A549 (cell line): ENCODE results near the gene C19orf81. TPM values are rescaled to one million over a fixed set of nuclear protein-coding genes. Genes with fewer than 3 reads are reported as not detected.

Source experiments
- ATAC-seq, 2 experiments: fragments of 200-7000 bp in 1 of 2; fragments of >200 bp in 1 of 2; cut with Nextera tagmentation in 1 of 2; cut with Tn5 transposase in 1 of 2; 3 replicates each; pipeline versions ENCODE4 v1.8.0 to v1.9.1; 2018 to 2020; ENCODE audit warnings: mild to moderate bottlenecking in 1 of 2, moderate library complexity in 1 of 2
- CTCF ChIA-PET: fragments of 300-600 bp; sonication (Branson Sonifier 250); formaldehyde crosslinking; extraction: SDS; loops from one replicate; lab custom pipeline; 2021; ENCODE audit warnings: antibody characterized with exemption, inconsistent platforms; lab: Yijun Ruan, JAX
- POLR2A ChIA-PET: fragments of 350-600 bp; formaldehyde crosslinking; extraction: SDS; loops from one replicate; lab custom pipeline; 2021; ENCODE audit warnings: antibody characterized with exemption, inconsistent platforms; lab: Yijun Ruan, JAX
- DNase-seq, 2 experiments: peaks; one replicate each; pipeline versions ENCODE4 v3.0.0 to v3.0.0-alpha.2; 2011 to 2016; ENCODE audit warnings: low read depth in 1 of 2, low spot score in 1 of 2
- FAIRE-seq: peaks from 2 replicates; lab custom pipeline; 2011; peaks lifted over from hg19 to GRCh38; lab: Jason Lieb, UNC
- H3K27ac ChIP-seq, 2 experiments: fragments of >200 bp; sonication (Bioruptor Twin); formaldehyde crosslinking; 3 replicates each; pipeline ENCODE4 v1.5.1; 2016 to 2017
- H3K4me1 ChIP-seq: fragments of >200 bp; sonication (Bioruptor Twin); formaldehyde crosslinking; 3 replicates; pipeline ENCODE4 v1.6.1; 2016
- H3K4me2 ChIP-seq: fragments of >200 bp; sonication (Bioruptor Twin); formaldehyde crosslinking; 3 replicates; pipeline ENCODE4 v1.6.1; 2016
- H3K4me3 ChIP-seq: fragments of >200 bp; sonication (Bioruptor Twin); formaldehyde crosslinking; 3 replicates; pipeline ENCODE4 v1.5.1; 2016
- H3K9me3 ChIP-seq: fragments of >200 bp; sonication (Bioruptor Twin); formaldehyde crosslinking; 3 replicates; pipeline ENCODE4 v1.6.1; 2016
- CBX2 ChIP-seq: fragments of 200-600 bp; sonication (generic); IDR thresholded peaks from 2 replicates; pipeline ENCODE4 v1.6.1; 2016; ENCODE audit warnings: low read depth, mild to moderate bottlenecking, borderline replicate concordance
- CEBPB ChIP-seq, 2 experiments: fragments of >200 bp in 1 of 2; sonication (Bioruptor Twin) in 1 of 2; formaldehyde crosslinking in 1 of 2; IDR thresholded peaks; 2 replicates each; pipeline ENCODE4 v1.6.1; 2012 to 2016
- CTCF ChIP-seq: fragments of >200 bp; sonication (Bioruptor Twin); formaldehyde crosslinking; IDR thresholded peaks from 3 replicates; pipeline ENCODE4 v1.5.1; 2016
- EHF ChIP-seq: fragments of 250-450 bp; sonication (Bioruptor Pico); IDR thresholded peaks from 2 replicates; pipeline ENCODE4 v1.5.0; 2020; ENCODE audit warnings: mild to moderate bottlenecking
- EHMT2 ChIP-seq: fragments of 200-600 bp; sonication (generic); IDR thresholded peaks from 2 replicates; pipeline ENCODE4 v1.6.1; 2016; ENCODE audit warnings: antibody characterized with exemption, low read depth, mild to moderate bottlenecking, moderate library complexity
- ESRRA ChIP-seq: fragments of 150-350 bp; IDR thresholded peaks from 2 replicates; pipeline ENCODE4 v1.6.1; 2014; ENCODE audit warnings: mild to moderate bottlenecking, low read length, borderline replicate concordance
- FOSL2 ChIP-seq, 2 experiments: fragments of 450-650 bp in 1 of 2; fragments of >200 bp in 1 of 2; sonication (Bioruptor Twin) in 1 of 2; formaldehyde crosslinking; IDR thresholded peaks; 2 replicates each; pipeline versions ENCODE4 v1.5.0 to v1.6.1; 2016 to 2020; ENCODE audit warnings: mild to moderate bottlenecking in 1 of 2, moderate library complexity in 1 of 2
- FOXS1 ChIP-seq: fragments of 250-450 bp; sonication (Bioruptor Pico); IDR thresholded peaks from 2 replicates; pipeline ENCODE4 v1.5.0; 2020; ENCODE audit warnings: mild to moderate bottlenecking, moderate library complexity
- HDAC2 ChIP-seq: fragments of 200-600 bp; sonication (generic); IDR thresholded peaks from 2 replicates; pipeline ENCODE4 v1.6.1; 2016
- HEYL ChIP-seq: fragments of 250-450 bp; sonication (Bioruptor Pico); IDR thresholded peaks from 2 replicates; pipeline ENCODE4 v1.8.0; 2021; ENCODE audit warnings: mild to moderate bottlenecking, moderate library complexity
- MAFK ChIP-seq: fragments of 450-650 bp; IDR thresholded peaks from 2 replicates; pipeline ENCODE4 v1.6.1; 2014; ENCODE audit not compliant: partially characterized antibody
- MYC ChIP-seq: IDR thresholded peaks from 2 replicates; pipeline ENCODE4 v1.6.1; 2012; ENCODE audit warnings: mild to moderate bottlenecking, inconsistent platforms, low read length, improper control_type of control experiment, borderline replicate concordance
- RAD21 ChIP-seq, 2 experiments: fragments of >200 bp in 1 of 2; sonication (Bioruptor Twin) in 1 of 2; formaldehyde crosslinking in 1 of 2; IDR thresholded peaks in 1 of 2; conservative IDR thresholded peaks in 1 of 2; 2 replicates in 1 of 2; 3 replicates in 1 of 2; pipeline ENCODE4 v1.6.1; 2012 to 2018; ENCODE audit warnings: inconsistent platforms in 1 of 2
- RARB ChIP-seq: fragments of 250-450 bp; sonication (Bioruptor Pico); IDR thresholded peaks from 2 replicates; pipeline ENCODE4 v1.8.0; 2021; ENCODE audit warnings: mild to moderate bottlenecking, moderate library complexity
- SMC3 ChIP-seq: fragments of >200 bp; sonication (Bioruptor Twin); formaldehyde crosslinking; IDR thresholded peaks from 3 replicates; pipeline ENCODE4 v1.6.1; 2018; ENCODE audit warnings: inconsistent platforms
- SREBF2 ChIP-seq: fragments of 450-650 bp; IDR thresholded peaks from 2 replicates; pipeline ENCODE4 v1.6.1; 2014; ENCODE audit warnings: mild to moderate bottlenecking, moderate library complexity
- TFCP2L1 ChIP-seq: fragments of 250-450 bp; sonication (Bioruptor Pico); IDR thresholded peaks from 2 replicates; pipeline ENCODE4 v1.5.0; 2021; ENCODE audit warnings: mild to moderate bottlenecking
- USF2 ChIP-seq: fragments of 450-650 bp; IDR thresholded peaks from 2 replicates; pipeline ENCODE4 v1.6.1; 2014; ENCODE audit warnings: antibody characterized with exemption
- WGBS: methylation state at CpG from one replicate; pipeline ENCODE4 v1.1.6; 2017; ENCODE audit errors: missing lambda C conversion rate; 5-methylcytosine and 5-hydroxymethylcytosine counted together
- polyA plus RNA-seq, 4 experiments: library from polyadenylated mRNA; depleted of rRNA in 3 of 4; stranded (reverse); fragments of >200 nt; fragmentation: RNase III in 1 of 4; extraction: RNeasy Plus Mini Kit Qiagen cat#74134 plus additional on column Dnase treatment in 1 of 4; gene quantifications; 2 replicates in 3 of 4; 3 replicates in 1 of 4; pipeline ENCODE4 v1.2.3, GENCODE V29; 2011 to 2017

The C19orf81 gene
- polyA plus RNA-seq, 2 of the 4 experiments (the other 2 are of a cell fraction): 2.1 to 9.5 TPM

- TF ChIP-seq RAD21 (conservative IDR thresholded peaks at IDR 0.05 in 1 of 2, IDR thresholded peaks at IDR 0.05 in 1 of 2) (no peak), SREBF2 (no peak), EHMT2 (no peak), USF2 (no peak), ESRRA (no peak)
Measured at GRCh38 chr19:50696094-50696483, 46.8 kb downstream of the C19orf81 start (continued).

- Histone ChIP-seq H3K27ac (no peak overlapping the region), H3K4me3 (no peak overlapping the region), H3K9me3 (no peaks in the 10 kb centered on the region), H3K4me2 (no peak overlapping the region), H3K4me1 (peaks cover 14% of the 10 kb centered on the region; the same call in 2 of the 3 replicates)
- 35% methylated on average over 13 of the region's 13 CpGs for WGBS
- ChIA-PET POLR2A (no interaction called here), CTCF (interaction anchor here (0.9 to 1.6 kb wide), 8 partner anchors 8 to 110 kb away, joined by 3 to 10 read pairs (median 4); no protein-coding TSS in a partner anchor)
- TF ChIP-seq EHF (CRISPR knock-in tag) (no peak), TFCP2L1 (CRISPR knock-in tag) (no peak), FOSL2 (IDR thresholded peaks at IDR 0.05) (no peak), FOSL2 (CRISPR knock-in tag; IDR thresholded peaks at IDR 0.05) (no peak), FOXS1 (no peak), CBX2 (no peak), RARB (no peak), CEBPB (IDR thresholded peaks at IDR 0.05) (no peak), HDAC2 (no peak), MAFK (no peak), EHMT2 (no peak)
- DNase-seq (no peak), ATAC-seq (no peak), FAIRE-seq (no peak)
Measured at GRCh38 chr19:50697414-50698124, 48.3 kb downstream of the C19orf81 start.

GRCh38 chr19:50701367-50701985 lies 52.2 kb downstream of the C19orf81 start:
- no peak overlapping the region for H3K4me3 ChIP-seq
- ChIA-PET CTCF (interaction anchor here (1.0 to 7.3 kb wide), 7 partner anchors 12 to 93 kb away, joined by 3 to 79 read pairs (median 10); partner anchors contain the start of genes CLEC11A and SHANK1), POLR2A (no interaction called here)
- no peaks in the 10 kb centered on the region for H3K9me3 ChIP-seq
- WGBS: 39% methylated on average over 11 of the region's 13 CpGs
- peaks cover 13% of the 10 kb centered on the region; the same call in 1 of the 3 replicates for H3K4me1 ChIP-seq
- H3K4me2 ChIP-seq: no peak overlapping the region
- FAIRE-seq (no peak), DNase-seq (no peak), ATAC-seq (no peak)
- TF ChIP-seq CTCF: no peak
- TF ChIP-seq FOSL2 (IDR thresholded peaks at IDR 0.05): no peak
- no peak for TF ChIP-seq FOSL2 (CRISPR knock-in tag; IDR thresholded peaks at IDR 0.05)
- no peak for TF ChIP-seq ESRRA
- no peak for TF ChIP-seq HEYL (CRISPR knock-in tag)
- no peak for TF ChIP-seq MYC
- TF ChIP-seq SMC3: no peak
- H3K27ac ChIP-seq: no peak overlapping the region
